WERI-Rb-1 (cell line): ENCODE data around the gene ABCB7.
"Not testable (repeated sequence)": the region's sequence is repeated elsewhere in the genome, so short reads cannot be mapped to it uniquely, and the experiment has no call there.

Experiments
- DNase-seq: peaks from one replicate; pipeline ENCODE4 v3.0.0-alpha.2; 2020
- H3K27ac ChIP-seq: fragments of 250-450 bp; sonication (Bioruptor Pico); 2 replicates; pipeline ENCODE4 v1.5.1; 2020; ENCODE audit warnings: mild to moderate bottlenecking, moderate library complexity
- H3K27me3 ChIP-seq: fragments of 250-450 bp; sonication (Bioruptor Pico); 2 replicates; pipeline ENCODE4 v1.5.1; 2021; ENCODE audit warnings: mild to moderate bottlenecking, low read depth, moderate library complexity; ENCODE audit not compliant: insufficient read depth, severe bottlenecking
- H3K36me3 ChIP-seq: fragments of 250-450 bp; sonication (Bioruptor Pico); 2 replicates; pipeline ENCODE4 v1.5.1; 2020; ENCODE audit warnings: mild to moderate bottlenecking, moderate library complexity
- H3K4me3 ChIP-seq: 2 replicates; pipeline ENCODE4 v1.5.1; 2011; ENCODE audit warnings: low read depth, mild to moderate bottlenecking, control low read depth, low read length
- H3K9me3 ChIP-seq: fragments of 250-450 bp; sonication (Bioruptor Pico); 2 replicates; pipeline ENCODE4 v1.5.1; 2021; ENCODE audit warnings: mild to moderate bottlenecking, moderate library complexity; ENCODE audit not compliant: severe bottlenecking
- TF ChIP-seq, protein P1 (sequence below): IDR thresholded peaks from 2 replicates; pipeline ENCODE4 v1.5.1; 2011; ENCODE audit warnings: low read depth, mild to moderate bottlenecking, control low read depth, inconsistent platforms, low read length

The ABCB7 gene

DNA sequence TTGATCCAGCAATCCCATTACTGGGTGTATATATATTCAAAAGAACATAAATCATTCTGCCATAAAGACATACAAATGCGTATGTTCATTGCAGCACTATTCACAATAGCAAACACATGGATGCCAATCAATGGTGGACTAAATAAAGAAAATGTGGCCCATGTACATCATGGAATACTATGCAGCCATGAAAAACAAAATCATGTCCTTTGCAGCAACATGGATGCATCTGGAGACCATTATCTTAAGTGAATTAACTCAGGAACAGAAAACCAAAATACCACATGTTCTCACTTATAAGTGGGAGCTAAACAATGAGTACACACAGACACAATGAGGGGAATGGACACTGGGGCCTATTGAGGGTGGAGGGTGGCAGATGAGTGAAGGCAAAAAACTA lies 81.6 kb downstream of the ABCB7 start:
- TF ChIP-seq, protein P1, sequence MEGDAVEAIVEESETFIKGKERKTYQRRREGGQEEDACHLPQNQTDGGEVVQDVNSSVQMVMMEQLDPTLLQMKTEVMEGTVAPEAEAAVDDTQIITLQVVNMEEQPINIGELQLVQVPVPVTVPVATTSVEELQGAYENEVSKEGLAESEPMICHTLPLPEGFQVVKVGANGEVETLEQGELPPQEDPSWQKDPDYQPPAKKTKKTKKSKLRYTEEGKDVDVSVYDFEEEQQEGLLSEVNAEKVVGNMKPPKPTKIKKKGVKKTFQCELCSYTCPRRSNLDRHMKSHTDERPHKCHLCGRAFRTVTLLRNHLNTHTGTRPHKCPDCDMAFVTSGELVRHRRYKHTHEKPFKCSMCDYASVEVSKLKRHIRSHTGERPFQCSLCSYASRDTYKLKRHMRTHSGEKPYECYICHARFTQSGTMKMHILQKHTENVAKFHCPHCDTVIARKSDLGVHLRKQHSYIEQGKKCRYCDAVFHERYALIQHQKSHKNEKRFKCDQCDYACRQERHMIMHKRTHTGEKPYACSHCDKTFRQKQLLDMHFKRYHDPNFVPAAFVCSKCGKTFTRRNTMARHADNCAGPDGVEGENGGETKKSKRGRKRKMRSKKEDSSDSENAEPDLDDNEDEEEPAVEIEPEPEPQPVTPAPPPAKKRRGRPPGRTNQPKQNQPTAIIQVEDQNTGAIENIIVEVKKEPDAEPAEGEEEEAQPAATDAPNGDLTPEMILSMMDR: no peak
- no peak overlapping the region for H3K27ac ChIP-seq
- no peak for DNase-seq
- no peaks in the 10 kb centered on the region for H3K27me3 ChIP-seq
- no peaks in the 10 kb centered on the region for H3K9me3 ChIP-seq
- H3K36me3 ChIP-seq: no peaks in the 10 kb centered on the region
- no peak overlapping the region for H3K4me3 ChIP-seq

DNA sequence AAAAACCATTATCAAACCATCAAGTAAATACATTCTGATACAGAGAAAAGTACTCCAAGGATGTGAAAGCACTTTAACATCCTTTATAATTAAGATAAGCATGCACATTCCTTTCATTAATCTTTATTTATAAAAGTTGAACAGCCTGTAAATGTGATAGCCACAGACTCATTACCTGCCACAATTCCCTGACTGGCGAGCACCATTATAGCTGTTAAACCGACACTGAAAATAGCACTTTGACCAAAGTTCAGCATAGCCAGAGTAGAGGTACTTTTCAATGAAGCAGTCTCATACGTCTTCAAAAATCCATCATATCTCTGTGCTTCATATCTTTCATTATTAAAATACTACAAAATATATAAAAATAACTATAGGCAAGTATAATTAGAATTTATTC lies 84.7 kb downstream of the ABCB7 start:
- DNase-seq: no peak
- Histone ChIP-seq H3K27ac (no peak overlapping the region), H3K9me3 (no peaks in the 10 kb centered on the region), H3K36me3 (no peaks in the 10 kb centered on the region), H3K4me3 (no peak overlapping the region), H3K27me3 (no peaks in the 10 kb centered on the region)
- TF ChIP-seq, protein P1: no peak

DNA sequence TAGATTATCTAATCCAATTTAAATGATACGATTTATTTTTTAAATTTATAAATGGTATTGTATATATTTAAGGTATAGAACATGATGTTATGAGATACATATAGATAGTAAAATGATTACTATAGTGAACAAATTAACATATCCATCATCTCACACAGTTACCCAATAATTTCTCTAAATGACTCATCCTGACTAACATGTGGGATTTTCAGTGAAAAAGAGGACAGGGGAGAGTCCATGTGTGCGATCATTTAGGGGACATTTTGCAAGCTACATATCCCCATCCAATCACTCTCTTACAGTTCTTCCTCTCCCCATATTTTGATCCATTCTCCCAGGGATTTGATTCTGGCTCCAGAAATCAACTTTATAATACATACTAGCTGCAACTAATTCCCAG lies 88.2 kb downstream of the ABCB7 start:
- Histone ChIP-seq H3K27ac (no peak overlapping the region), H3K9me3 (no peaks in the 10 kb centered on the region), H3K36me3 (no peaks in the 10 kb centered on the region), H3K4me3 (no peak overlapping the region), H3K27me3 (no peaks in the 10 kb centered on the region)
- DNase-seq: no peak
- TF ChIP-seq, protein P1: no peak

DNA sequence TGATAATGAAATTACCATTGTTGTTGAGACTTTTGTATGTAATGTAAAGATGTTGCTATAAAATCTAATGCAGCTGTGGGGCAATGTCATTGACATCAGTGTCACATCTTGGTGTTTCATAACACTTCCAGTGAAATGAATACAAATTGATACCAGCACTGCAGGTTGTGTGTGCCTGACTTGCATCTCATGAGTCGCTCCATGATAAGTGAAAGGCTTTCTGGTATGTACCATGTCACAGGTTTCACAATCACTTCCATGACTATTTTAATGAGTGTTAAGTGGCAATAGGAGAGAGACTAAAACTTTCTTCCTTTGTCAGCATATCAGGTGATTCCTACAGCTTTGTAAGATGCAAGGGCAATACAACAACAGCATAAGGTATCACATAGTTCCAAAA lies 94.4 kb downstream of the ABCB7 start:
- TF ChIP-seq, protein P1: no peak
- DNase-seq: no peak

DNA sequence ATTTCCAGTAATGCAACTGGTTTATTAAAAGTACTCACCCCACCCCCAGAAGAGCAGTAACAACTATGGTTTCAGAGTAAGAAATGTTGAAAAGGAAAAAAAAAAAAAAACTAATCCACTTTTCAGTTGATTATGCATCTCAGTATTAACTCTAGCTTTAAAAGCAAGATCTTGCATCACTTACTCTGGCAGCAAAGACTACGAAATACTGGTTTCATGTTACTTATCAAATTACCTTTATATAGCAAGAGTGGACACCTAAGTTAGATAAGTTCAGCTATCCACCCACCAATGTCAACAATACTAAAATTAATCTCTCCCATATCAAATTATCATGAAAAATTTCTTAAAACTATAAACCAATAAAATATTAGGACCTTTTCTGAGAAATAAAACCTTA lies 105.0 kb downstream of the ABCB7 start:
- Histone ChIP-seq H3K27me3 (no peaks in the 10 kb centered on the region), H3K27ac (no peak overlapping the region)
- TF ChIP-seq, protein P1: no peak

More for the DNA sequence above, 94.4 kb downstream of the ABCB7 start:
- no peak overlapping the region for H3K4me3 ChIP-seq
- no peaks in the 10 kb centered on the region for H3K9me3 ChIP-seq
- no peaks in the 10 kb centered on the region for H3K36me3 ChIP-seq
- no peaks in the 10 kb centered on the region for H3K27me3 ChIP-seq
- H3K27ac ChIP-seq: no peak overlapping the region

DNA sequence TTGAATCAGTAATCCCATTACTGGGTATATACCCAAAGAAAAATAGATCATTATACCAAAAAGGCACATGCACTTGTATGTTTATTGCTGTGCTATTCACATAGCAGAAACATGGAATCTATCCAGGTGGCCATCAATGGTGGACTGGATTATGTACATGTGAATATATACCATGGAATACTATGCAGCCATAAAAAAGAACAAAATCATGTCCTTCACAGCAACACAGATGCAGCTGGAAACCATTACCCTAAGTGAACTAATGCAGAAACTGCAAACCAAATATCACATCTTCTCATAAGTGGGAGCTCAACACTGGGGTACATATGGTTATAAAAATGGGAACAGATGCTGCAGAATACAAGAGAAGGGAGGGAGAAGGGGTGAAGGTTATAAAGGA lies 110.7 kb downstream of the ABCB7 start:
- Histone ChIP-seq H3K27me3 (no peaks in the 10 kb centered on the region), H3K36me3 (no peaks in the 10 kb centered on the region), H3K4me3 (no peak overlapping the region), H3K9me3 (no peaks in the 10 kb centered on the region), H3K27ac (no peak overlapping the region)
- TF ChIP-seq, protein P1: no peak
- DNase-seq: no peak

More for the DNA sequence above, 105.0 kb downstream of the ABCB7 start:
- Histone ChIP-seq H3K4me3 (no peak overlapping the region), H3K9me3 (no peaks in the 10 kb centered on the region), H3K36me3 (no peaks in the 10 kb centered on the region)
- no peak for DNase-seq

DNA sequence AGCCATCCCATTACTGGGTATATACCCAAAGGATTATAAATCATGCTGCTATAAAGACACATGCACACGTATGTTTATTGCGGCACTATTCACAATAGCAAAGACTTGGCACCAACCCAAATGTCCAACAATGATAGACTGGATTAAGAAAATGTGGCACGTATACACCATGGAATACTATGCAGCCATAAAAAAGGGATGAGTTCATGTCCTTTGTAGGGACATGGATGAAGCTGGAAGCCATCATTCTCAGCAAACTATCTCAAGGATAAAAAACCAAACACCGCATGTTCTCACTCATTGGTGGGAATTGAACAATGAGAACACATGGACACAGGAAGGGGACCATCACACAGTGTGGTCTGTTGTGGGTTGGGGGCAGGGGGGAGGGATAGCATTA lies 111.9 kb downstream of the ABCB7 start:
- DNase-seq, H3K27ac ChIP-seq, H3K36me3 ChIP-seq, H3K27me3 ChIP-seq, H3K4me3 ChIP-seq, H3K9me3 ChIP-seq: not testable (repeated sequence)
